HUDEP-2 (cell line): Measurements from ENCODE around the gene CASR.

Experiments
- DNase-seq, 76 experiments: peaks; one replicate each; lab custom pipeline; 2025; ENCODE audit not compliant: unreplicated experiment in 76 of 76; lab: John Stamatoyannopoulos, UW

CASR gene

DNA sequence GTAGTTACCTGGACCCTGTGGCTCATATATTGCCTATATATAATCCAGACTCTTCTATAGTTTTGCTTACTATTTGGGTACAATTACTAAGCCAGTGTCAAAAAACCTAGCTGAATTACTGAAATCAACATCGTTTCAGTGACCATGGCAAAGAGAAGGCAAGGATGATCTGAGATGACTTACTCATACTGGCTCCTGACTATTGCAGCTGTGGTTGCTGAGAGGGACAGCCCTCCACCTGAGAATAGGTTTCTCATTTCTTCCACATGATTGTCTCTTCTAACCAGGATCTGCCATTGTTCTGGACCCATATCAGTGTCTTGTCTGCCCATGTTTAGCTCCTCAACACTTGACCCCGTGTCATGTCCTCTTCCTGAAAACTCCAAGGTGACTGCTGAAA, 30.2 kb downstream of the CASR start:
- no peak for DNase-seq

GRCh38 chr3:122214711-122215110, 31.2 kb downstream of the CASR start:
- no peak for DNase-seq

GRCh38 chr3:122215592-122216298, 32.3 kb downstream of the CASR start:
- DNase-seq: no peak

GRCh38 chr3:122217901-122218300, 34.4 kb downstream of the CASR start:
- DNase-seq: no peak

DNA sequence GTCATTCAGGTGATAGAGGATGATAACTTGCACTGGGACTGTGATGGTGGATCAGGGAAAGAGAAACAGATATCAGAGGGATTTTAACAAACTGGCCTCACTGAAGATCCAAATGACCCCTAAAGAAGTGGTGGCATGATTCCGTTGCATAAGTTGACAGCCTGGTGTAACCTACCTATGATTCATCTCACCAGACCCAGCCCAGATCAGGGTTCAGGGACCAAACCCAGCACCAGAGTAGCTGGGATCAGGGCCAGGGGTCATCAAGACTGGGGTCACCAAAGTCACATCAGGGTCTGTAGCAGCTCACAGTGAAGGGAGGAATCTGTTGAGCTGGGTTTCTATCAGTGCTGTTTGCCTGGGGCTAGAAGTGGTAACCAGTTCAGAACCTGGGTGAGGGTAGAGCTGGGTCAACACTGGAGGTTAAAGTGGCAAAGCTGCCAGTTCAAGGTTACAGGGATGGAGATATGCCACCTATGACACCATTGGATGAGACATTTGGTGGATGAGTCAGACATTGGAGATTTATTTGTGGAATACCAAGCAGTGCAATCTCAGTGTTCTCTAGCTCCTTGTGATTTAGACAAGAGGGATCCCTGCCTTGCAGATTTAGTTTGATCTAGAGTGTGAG, 35.9 kb downstream of the CASR start:
- no peak for DNase-seq

DNA sequence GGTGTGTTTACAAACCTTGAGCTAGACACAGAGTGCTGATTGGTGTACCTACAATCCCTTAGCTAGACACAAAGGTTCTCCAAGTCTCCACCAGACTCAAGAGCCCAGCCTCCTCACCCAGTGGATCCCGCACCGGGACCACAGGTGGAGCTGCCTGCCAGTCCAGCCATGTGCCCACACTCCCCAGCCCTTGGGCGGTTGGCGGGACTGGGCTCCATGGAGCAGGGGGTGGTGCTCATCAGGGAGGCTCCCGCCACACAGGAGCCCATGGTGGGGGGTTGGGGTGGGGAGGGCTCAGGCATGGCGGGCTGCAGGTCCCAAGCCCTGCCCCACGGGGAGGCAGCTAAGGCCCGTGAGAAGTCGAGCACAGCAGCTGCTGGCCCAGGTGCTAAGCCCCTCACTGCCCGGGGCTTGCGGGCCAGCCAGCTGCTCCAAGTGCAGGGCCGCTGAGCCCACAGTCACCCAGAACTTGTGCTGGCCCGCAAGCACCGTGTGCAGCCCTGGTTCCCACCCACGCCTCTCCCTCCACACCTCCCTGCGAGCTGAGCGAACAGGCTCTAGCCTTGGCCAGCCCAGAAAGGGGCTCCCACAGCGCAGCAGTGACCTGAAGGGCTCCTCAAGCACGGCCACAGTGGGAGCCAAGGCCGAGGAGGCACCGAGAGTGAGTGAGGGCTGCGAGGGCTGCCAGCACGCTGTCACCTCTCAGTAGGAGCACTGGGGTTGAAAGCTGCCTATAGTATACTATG, 43.7 kb downstream of the CASR start:
- no peak for DNase-seq

- no peak for DNase-seq
Observed at GRCh38 chr3:122230174-122230573, 46.7 kb downstream of the CASR start.

DNA sequence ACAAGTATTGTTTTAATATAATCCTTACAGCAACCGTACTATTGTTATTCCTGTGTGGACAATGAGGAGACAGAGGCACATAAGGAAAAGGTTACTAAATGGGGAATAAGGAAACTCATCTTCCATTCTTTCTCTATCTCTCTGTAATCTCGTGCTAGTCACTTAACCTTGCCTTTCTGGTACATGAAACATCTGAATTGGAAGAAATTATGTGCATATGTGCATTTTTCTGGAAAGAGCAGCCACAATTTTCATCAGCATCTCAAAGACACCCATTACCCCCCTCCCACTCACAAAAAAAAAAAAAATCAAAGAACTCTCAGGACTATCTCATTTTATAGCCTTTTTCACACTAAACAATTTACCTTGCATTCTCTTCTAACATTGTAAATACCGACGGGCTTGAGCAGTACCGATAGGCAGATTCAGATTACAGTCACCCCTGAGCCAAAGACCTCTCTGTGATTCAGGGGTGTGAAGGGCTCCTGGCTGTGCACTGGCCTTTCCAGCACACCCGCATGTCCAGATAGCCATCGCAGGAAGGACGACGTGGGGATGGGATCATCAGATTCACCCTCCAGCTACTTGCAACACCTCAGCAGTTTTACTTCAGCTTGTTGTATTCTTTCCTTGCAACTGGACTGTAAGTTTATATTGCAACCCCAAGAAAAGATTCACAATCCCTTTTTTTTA, 48.1 kb downstream of the CASR start:
- no peak for DNase-seq

- no peak for DNase-seq
Observed at GRCh38 chr3:122232485-122232884, 49.0 kb downstream of the CASR start.

DNA sequence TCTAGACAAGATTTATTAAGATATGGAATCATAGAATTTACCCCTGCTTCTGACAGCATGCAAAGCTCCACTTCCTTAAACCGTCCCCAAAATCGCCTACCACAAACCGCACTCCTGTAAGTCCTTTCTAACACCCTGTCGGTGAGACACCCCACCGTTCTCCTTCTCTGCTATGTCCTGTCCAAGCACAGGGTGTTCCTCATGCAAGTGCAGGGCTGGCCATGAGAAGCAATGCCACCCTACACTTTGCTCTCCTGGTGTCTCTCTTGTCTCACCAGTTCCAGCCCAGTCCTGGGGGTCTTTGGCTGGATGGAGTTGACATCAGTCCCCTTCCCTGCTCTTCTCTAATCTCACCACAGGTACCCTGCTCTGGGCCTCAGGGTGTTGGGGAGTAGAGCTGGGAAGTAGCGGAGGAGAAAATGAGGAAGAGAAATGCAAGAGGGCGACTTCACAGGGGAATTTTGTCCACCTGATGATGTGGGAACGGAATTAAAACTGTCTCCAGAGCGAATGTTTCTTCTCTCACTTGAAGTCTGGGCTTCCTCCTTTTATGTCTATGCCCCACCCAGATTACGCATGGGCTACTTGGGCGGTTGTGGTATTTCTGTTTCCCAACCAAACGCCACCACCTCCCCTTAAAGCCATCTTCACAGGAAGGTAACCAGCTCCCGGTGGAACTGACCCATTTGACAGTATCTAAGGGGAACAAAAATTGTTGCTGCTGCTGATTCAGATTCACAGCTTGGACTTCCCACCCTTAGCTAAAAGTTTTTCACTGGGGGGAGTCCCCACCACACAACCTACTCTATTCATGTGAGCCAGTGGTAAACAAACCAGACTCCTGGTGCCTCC, 49.9 kb downstream of the CASR start:
- DNase-seq: no peak

GRCh38 chr3:122234117-122234516, 50.6 kb downstream of the CASR start:
- DNase-seq: no peak

DNA sequence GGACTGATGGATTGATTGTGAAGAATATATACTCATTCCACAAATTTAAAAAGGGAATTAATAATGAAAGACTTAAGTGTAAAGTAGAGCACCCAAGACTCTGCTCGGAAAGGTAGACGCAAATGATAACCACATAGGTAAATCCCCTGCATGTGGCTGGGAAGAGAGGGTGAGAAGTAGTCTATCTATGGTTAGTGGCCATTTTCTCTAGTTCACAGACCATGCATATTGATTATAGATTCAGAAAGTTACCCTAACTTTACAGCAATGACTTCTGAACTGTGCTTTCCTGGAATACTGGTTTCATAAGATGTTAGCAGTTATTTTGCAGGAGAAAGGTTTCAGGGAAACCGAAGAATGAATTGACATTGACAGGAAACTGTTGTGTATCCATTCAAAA, 51.7 kb downstream of the CASR start:
- no peak for DNase-seq

DNA sequence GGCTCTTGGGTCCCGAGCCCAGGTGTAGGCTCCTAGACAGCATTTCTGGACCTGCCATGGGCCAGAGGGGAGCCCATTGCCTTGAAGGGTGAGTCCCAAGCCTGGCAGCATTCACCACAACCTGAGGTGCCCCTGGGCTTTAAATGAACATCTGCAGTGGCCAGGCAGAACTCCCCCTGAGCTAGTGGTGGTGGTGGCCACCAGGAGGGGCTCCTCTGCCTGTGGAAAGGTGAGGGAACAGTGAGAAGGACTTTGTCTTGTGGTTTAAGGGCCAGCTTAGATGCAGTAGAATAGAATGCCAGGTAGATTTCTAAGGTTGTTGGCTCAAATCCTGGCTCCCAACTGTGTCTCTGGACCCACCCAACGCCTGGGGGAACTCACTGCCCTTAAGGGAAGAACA, 55.6 kb downstream of the CASR start:
- no peak for DNase-seq

DNA sequence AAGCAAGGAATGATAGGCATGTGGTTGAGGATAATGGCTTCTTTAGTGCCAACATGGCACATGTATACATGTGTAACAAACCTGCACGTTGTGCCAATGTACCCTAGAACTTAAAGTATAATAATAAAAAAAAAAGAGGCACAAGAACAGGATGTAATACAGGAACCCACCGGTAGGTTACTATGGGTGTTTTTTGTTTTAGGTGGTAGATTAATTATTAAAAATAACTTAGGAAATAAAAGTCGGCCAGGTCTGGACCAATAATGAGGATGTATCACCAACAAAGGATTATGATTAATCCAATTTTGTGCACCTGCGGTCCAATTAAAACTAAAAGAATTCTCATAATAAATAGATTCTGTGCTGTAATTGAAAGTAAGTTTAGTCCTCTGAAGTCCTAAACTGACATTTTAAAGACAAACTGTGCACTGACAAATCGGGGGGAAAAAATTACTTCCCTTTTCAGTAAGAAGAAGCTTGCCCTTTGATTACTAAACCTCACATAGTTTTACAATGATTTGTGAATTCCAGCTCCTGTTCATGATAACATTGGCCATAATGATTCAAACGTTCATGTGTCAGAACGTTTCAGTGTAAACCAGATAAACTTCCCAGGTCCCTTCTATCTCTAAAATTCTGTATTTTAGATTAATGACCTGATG, 62.2 kb downstream of the CASR start:
- no peak for DNase-seq

GRCh38 chr3:122246199-122246598, 62.7 kb downstream of the CASR start:
- DNase-seq: no peak

DNA sequence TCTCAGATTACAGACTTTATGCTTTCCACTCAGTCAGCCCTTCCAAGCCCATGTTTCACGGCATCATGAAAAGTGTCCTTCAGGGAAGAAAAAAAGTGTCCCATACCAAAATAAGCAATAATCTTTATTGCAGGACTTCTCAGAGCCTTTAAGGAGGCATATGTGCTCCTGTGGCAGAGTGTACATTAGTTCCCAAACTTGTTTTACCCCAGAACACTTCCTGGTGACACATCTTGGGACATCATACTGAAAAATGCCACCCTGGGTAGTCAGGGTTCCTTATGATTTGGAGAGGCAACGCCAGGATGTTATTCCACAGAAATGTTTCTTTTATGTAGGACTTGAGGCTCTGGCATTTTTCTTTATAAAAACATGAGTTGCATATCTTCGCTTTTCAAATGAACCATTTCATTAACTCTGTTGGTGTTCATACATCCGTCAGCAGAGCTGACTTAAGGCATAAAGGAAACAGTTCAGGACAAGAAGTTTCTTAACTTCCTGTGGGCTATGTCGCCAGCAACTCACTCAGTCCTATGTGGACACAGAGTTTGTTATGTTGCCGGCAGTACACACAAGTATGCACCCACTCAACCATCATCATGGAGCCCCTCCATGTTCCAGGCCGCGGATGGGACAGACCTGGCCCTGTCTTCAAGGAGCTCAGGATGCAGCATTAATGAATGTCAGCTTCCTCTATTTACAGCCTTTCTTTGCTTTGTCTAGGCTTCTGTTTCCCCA, 63.8 kb downstream of the CASR start:
- no peak for DNase-seq

DNA sequence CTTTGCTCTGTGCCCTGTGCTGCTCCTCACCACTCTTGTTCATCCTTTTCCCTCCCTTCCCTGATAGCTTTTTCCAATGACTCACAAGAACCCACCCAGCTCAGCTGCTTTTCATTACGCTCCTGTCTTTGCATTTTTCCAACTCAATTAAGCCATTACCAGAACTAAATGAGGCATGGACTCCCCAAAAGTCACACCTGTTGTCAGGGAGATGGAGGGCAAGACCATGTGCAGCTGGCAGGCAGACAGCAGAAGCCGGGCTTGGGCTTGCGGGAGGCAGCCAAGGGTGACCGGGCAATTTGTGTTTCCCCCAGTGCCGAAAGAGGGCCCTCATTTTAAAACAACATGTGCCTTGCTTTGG, 64.3 kb downstream of the CASR start:
- no peak for DNase-seq

GRCh38 chr3:122251428-122251827, 68.0 kb downstream of the CASR start:
- no peak for DNase-seq

DNA sequence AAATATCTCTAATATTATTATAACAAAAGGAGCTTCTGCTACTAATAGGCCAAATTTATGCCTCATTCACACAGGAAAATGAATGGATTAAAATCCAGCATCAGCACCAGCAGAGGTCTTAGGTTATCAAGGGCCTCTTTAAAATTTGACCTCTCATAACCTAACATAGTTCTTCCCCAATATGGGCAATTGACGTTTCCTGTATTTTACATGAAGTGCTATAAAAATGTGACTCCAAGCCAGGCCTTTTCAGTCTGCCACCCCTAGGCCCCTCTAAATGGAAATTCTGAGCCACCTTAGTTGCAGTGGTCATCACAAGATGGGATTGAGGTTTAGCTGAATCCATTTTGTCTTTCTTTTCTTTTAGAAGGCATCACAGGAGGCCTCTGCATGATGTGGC, 70.1 kb downstream of the CASR start:
- no peak for DNase-seq
